Ishikawa (cell line): ENCODE measurements around the gene STK38.

Experiments
- CEBPB ChIP-seq: IDR thresholded peaks from 2 replicates; pipeline ENCODE4 v1.6.1; 2012
- CREB1 ChIP-seq: IDR thresholded peaks from 2 replicates; pipeline ENCODE4 v1.6.1; 2012; ENCODE audit warnings: low read depth
- EGR1 ChIP-seq: IDR thresholded peaks from 2 replicates; pipeline ENCODE4 v1.6.1; 2012
- EP300 ChIP-seq: IDR thresholded peaks from 2 replicates; pipeline ENCODE4 v1.6.1; 2012; ENCODE audit warnings: borderline replicate concordance
- FOXM1 ChIP-seq: IDR thresholded peaks from 2 replicates; pipeline ENCODE4 v1.6.1; 2012; ENCODE audit warnings: low read depth, borderline replicate concordance
- NFIC ChIP-seq: IDR thresholded peaks from 2 replicates; pipeline ENCODE4 v1.6.1; 2012
- RAD21 ChIP-seq: IDR thresholded peaks from 2 replicates; pipeline ENCODE4 v1.6.1; 2012; ENCODE audit warnings: low read depth
- TAF1 ChIP-seq: IDR thresholded peaks from 2 replicates; pipeline ENCODE4 v1.6.1; 2012; ENCODE audit warnings: low read depth, mild to moderate bottlenecking
- TCF12 ChIP-seq: IDR thresholded peaks from 2 replicates; pipeline ENCODE4 v1.6.1; 2012; ENCODE audit warnings: low read depth
- TEAD4 ChIP-seq: IDR thresholded peaks from 2 replicates; pipeline ENCODE4 v1.6.1; 2012
- USF1 ChIP-seq: IDR thresholded peaks from 2 replicates; pipeline ENCODE4 v1.6.1; 2012
- YY1 ChIP-seq: IDR thresholded peaks from 2 replicates; pipeline ENCODE4 v1.6.1; 2012; ENCODE audit warnings: low read depth
- ZBTB7A ChIP-seq: IDR thresholded peaks from 2 replicates; pipeline ENCODE4 v1.6.1; 2012; ENCODE audit warnings: low read depth
- TF ChIP-seq, protein P1 (sequence below): IDR thresholded peaks from 2 replicates; pipeline ENCODE4 v1.6.1; 2012; ENCODE audit warnings: low read depth, mild to moderate bottlenecking
- TF ChIP-seq, protein P2 (sequence below): IDR thresholded peaks from 2 replicates; pipeline ENCODE4 v1.6.1; 2012

STK38 gene

DNA sequence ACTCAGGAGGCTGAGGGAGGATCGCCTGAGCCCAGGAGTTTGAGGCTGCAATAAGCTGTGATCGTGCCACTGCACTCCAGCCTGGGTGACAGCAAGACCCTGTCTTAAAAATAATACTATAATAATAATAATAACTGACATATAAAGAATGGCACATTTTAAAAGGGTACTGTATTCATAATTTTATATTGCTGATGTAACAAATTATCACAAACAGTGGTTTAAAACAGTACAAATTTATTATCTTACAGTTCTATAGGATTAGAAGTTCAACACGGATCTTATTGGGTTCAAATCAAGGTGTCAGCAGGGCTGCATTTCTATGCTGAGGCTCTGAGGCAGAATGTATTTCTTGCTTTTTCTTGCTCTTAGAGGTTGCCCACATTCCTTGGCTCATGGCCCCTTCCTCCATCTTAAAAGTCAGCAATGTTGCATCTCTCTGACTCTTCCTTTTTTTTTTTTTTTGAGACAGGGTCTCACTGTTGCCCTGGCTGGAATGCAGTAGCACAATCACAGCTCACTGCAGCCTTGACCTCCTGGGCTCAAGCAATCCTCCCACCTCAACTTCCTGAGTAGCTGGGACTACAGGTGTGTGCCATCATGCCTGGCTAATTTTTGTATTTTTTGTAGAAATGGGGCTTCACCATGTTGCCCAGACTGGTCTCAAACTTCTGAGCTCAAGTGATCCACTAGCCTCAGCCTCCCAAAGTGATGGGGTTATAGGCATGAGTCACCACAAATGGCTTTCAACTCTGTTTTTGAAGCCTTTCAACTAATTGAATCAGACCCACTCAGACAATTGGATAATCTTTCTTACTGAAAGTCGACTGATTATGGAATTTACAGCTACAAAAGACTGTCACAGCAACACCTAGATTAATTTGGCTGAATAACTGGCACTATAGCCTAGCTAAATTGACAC lies 24.1 kb upstream of the STK38 start:
- TF ChIP-seq, protein P1, sequence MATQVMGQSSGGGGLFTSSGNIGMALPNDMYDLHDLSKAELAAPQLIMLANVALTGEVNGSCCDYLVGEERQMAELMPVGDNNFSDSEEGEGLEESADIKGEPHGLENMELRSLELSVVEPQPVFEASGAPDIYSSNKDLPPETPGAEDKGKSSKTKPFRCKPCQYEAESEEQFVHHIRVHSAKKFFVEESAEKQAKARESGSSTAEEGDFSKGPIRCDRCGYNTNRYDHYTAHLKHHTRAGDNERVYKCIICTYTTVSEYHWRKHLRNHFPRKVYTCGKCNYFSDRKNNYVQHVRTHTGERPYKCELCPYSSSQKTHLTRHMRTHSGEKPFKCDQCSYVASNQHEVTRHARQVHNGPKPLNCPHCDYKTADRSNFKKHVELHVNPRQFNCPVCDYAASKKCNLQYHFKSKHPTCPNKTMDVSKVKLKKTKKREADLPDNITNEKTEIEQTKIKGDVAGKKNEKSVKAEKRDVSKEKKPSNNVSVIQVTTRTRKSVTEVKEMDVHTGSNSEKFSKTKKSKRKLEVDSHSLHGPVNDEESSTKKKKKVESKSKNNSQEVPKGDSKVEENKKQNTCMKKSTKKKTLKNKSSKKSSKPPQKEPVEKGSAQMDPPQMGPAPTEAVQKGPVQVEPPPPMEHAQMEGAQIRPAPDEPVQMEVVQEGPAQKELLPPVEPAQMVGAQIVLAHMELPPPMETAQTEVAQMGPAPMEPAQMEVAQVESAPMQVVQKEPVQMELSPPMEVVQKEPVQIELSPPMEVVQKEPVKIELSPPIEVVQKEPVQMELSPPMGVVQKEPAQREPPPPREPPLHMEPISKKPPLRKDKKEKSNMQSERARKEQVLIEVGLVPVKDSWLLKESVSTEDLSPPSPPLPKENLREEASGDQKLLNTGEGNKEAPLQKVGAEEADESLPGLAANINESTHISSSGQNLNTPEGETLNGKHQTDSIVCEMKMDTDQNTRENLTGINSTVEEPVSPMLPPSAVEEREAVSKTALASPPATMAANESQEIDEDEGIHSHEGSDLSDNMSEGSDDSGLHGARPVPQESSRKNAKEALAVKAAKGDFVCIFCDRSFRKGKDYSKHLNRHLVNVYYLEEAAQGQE, result no peak
- TF ChIP-seq YY1 (no peak), NFIC (no peak), ZBTB7A (no peak), TCF12 (no peak), TAF1 (no peak), CEBPB (no peak), EP300 (no peak), USF1 (no peak), CREB1 (no peak), EGR1 (no peak)

DNA sequence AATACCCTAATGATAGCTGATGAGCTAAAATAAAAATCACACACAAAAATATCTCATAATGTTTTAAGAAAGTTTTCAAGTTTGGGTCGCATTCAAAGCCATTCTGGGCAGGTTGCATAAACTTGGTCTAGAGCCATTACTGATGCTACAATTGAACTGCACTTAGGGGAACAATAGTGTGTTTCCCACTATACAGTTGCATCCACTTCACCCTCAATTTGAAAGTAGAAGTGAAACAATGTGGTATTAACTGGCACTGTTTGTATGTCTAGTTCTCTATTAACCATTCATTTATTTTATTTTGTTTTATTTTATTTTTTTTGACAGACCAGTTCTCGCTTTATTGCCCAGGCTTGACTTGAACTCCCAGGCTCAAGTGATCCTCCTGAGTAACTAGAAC lies 23.0 kb upstream of the STK38 start:
- TF ChIP-seq EGR1 (no peak), RAD21 (no peak), TEAD4 (no peak), CREB1 (no peak)
- TF ChIP-seq, protein P1, result no peak
- TF ChIP-seq, protein P2, sequence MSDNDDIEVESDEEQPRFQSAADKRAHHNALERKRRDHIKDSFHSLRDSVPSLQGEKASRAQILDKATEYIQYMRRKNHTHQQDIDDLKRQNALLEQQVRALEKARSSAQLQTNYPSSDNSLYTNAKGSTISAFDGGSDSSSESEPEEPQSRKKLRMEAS, result no peak

GRCh38 chr6:36566418-36566905 lies 19.2 kb upstream of the STK38 start:
- TF ChIP-seq TCF12 (no peak), NFIC (no peak), CREB1 (no peak), CEBPB (no peak), ZBTB7A (no peak), EP300 (no peak), RAD21 (no peak), USF1 (no peak), YY1 (no peak), TEAD4 (no peak), FOXM1 (no peak), EGR1 (no peak), TAF1 (no peak)
- TF ChIP-seq, protein P1, result no peak
- TF ChIP-seq, protein P2, result no peak

DNA sequence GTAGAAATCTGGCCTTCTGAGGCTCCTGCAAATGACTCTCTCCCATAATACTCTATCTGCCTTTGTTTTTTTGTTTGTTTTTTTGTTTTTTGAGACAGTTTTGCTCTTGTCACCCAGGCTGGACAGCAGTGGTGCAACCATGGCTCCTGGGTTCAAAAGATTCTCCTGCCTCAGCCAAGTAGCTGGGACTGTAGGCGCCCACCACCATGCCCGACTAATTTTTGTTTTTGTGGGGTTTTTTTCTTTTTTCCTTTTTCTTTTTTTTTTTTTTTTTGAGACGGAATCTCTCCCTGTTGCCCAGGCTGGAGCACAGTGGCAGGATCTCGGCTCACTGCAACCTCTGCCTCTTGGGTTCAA lies 16.6 kb upstream of the STK38 start:
- TF ChIP-seq RAD21, result no peak
- TF ChIP-seq, protein P2, result no peak
- no peak for TF ChIP-seq CREB1
- no peak for TF ChIP-seq EP300
- TF ChIP-seq TEAD4, result no peak
- no peak for TF ChIP-seq TCF12
- TF ChIP-seq USF1, result no peak
- TF ChIP-seq EGR1, result no peak
- TF ChIP-seq YY1, result no peak
- TF ChIP-seq, protein P1, result no peak
